MCF 10A (cell line): ENCODE measurements around the gene TPST1. TPM values are rescaled to one million over a fixed set of nuclear protein-coding genes. Genes with fewer than 3 reads are reported as not detected.

Experiments used
- BruUV-seq: library from RNA; stranded (reverse); fragments of 400-500 nt; replicated peaks from 2 replicates; lab custom pipeline; 2021; lab: Mats Ljungman, UMichigan
- CTCF ChIA-PET: fragments of 300-600 bp; sonication (Branson Sonifier 250); formaldehyde crosslinking; extraction: SDS; loops from one replicate; lab custom pipeline; 2021; ENCODE audit warnings: antibody characterized with exemption, inconsistent platforms; lab: Yijun Ruan, JAX
- POLR2A ChIA-PET: fragments of 300-600, 350-650 bp; sonication (Branson Sonifier 250); formaldehyde crosslinking; extraction: SDS; loops from one replicate; lab custom pipeline; 2020; ENCODE audit warnings: antibody characterized with exemption, inconsistent platforms; lab: Yijun Ruan, JAX
- DNase-seq: peaks from one replicate; pipeline ENCODE4 v3.0.0-alpha.2; 2018; ENCODE audit not compliant: unreplicated experiment
- H3K27ac Mint-ChIP-seq: one replicate; pipeline ENCODE4 v1.8.0; 2022; ENCODE audit warnings: mild to moderate bottlenecking, low read depth, mixed read lengths; ENCODE audit not compliant: unreplicated experiment
- H3K27me3 Mint-ChIP-seq: one replicate; pipeline ENCODE4 v1.8.0; 2022; ENCODE audit warnings: mixed read lengths; ENCODE audit not compliant: insufficient read depth, unreplicated experiment
- H3K36me3 Mint-ChIP-seq: one replicate; pipeline ENCODE4 v1.8.0; 2022; ENCODE audit warnings: mild to moderate bottlenecking, moderate library complexity, mixed read lengths; ENCODE audit not compliant: insufficient read depth, unreplicated experiment
- H3K4me1 Mint-ChIP-seq: one replicate; pipeline ENCODE4 v1.8.0; 2022; ENCODE audit warnings: mixed read lengths; ENCODE audit not compliant: insufficient read depth, unreplicated experiment
- H3K4me3 Mint-ChIP-seq: one replicate; pipeline ENCODE4 v1.8.0; 2022; ENCODE audit warnings: mild to moderate bottlenecking, moderate library complexity, mixed read lengths; ENCODE audit not compliant: unreplicated experiment
- H3K9me3 Mint-ChIP-seq: one replicate; pipeline ENCODE4 v1.8.0; 2022; ENCODE audit warnings: mixed read lengths; ENCODE audit not compliant: unreplicated experiment
- CTCF ChIP-seq: fragments of 200-600 bp; IDR thresholded peaks from one replicate; pipeline ENCODE4 v1.8.0; 2022; ENCODE audit warnings: antibody characterized with exemption, mild to moderate bottlenecking; ENCODE audit not compliant: unreplicated experiment
- intact Hi-C: fragments of 100-400 bp; cut with micrococcal nuclease; formaldehyde crosslinking; loops from 2 replicates; pipeline ENCODE4 v1.14.1; 2022
- total RNA-seq: library from RNA; stranded (reverse); gene quantifications from 2 replicates; pipeline ENCODE4 v1.2.3, GENCODE V29; 2022

TPST1 gene
- total RNA-seq, 1 experiment from 2014 or later: 3.2 TPM

GRCh38 chr7:66205741-66206090, 582 bp downstream of the TPST1 start:
- H3K27ac Mint-ChIP-seq: peak overlapping the region; percentile 59
- intact Hi-C loops: no loop called here
- peaks cover 8% of the 10 kb centered on the region for H3K27me3 Mint-ChIP-seq
- peaks cover 22% of the 10 kb centered on the region for H3K4me1 Mint-ChIP-seq
- BruUV-seq: no TSS peak
- TF ChIP-seq CTCF: no peak
- ChIA-PET POLR2A (interaction anchor here (1.2 kb wide), 1 partner anchor 99 kb away, joined by 3 read pairs; no protein-coding TSS in a partner anchor), CTCF (interaction anchor here (0.6 to 1.4 kb wide), 4 partner anchors 18 to 1113 kb away, joined by 3 read pairs; no protein-coding TSS in a partner anchor)
- H3K9me3 Mint-ChIP-seq: no peaks in the 10 kb centered on the region
- H3K36me3 Mint-ChIP-seq: no peaks in the 10 kb centered on the region
- DNase-seq: no peak
- peak overlapping the region; percentile 77 for H3K4me3 Mint-ChIP-seq

DNA sequence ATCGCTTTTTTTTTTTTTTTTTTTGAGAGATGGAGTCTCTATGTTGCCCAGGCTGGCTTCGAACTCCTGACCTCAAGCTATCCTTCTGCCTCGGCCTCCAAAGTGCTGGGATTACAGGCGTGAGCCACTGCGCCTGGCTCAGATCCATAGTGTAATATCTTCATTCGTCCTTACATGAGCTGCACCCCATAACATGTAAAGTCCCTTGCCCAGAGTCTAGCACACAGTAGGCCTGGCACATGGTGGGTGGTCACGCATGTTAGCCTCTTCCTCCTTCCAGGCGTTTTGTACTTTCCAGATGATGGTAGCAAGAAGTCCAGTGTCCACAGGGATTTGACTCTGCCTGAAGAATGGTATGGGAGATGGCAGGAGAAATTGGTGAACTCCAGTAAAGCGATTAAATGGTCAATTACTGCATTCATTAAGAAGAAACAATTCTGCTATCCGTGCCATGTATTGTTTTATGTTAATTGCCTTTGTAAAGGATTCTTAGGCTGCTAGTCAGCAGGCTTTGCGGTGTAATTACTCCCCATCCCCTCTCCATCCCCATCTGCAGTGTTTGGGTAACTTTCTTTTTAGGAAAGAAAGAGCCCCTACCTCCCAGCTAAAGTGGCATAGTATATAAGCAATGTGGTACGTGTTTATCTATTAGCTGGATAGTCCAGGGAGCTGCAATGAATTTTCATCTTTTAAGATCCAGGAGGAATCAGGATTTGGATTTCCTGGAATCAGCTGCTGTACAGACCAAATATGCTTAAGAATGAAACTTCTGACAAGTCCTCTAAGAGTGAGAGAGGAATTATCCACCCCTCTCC, 1.2 kb downstream of the TPST1 start:
- ChIA-PET CTCF (interaction anchor here (0.6 to 1.4 kb wide), 5 partner anchors 19 to 1112 kb away, joined by 3 to 5 read pairs (median 3); no protein-coding TSS in a partner anchor), POLR2A (interaction anchor here (1.2 kb wide), 1 partner anchor 98 kb away, joined by 3 read pairs; no protein-coding TSS in a partner anchor)
- H3K4me1 Mint-ChIP-seq: peaks cover 22% of the 10 kb centered on the region
- peak overlapping the region; percentile 59 for H3K27ac Mint-ChIP-seq
- no peak for DNase-seq
- H3K4me3 Mint-ChIP-seq: peak overlapping the region; percentile 77
- H3K9me3 Mint-ChIP-seq: no peaks in the 10 kb centered on the region
- H3K36me3 Mint-ChIP-seq: no peaks in the 10 kb centered on the region
- TF ChIP-seq CTCF: no peak
- TSS peak; percentile 36 for BruUV-seq
- intact Hi-C loops: no loop called here
- H3K27me3 Mint-ChIP-seq: peaks cover 8% of the 10 kb centered on the region

DNA sequence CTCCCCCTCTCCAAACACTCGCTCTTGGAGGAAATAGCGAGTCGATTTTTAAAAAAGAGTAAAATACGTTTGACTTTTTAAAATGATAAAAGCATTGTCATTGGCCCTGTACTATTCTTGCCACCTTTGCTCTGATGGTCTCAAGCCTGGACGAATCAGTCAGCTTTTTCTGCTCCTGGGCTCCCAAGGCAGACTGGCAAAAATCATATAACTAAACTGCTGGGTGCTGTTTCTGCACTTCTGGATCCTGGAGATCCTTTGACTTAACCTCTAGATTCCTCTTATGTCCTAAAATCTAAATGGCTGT, 1.8 kb downstream of the TPST1 start:
- POLR2A ChIA-PET: interaction anchor here (0.6 kb wide), 2 partner anchors 110 to 149 kb away, joined by 3 read pairs; no protein-coding TSS in a partner anchor
- Mint-ChIP-seq H3K27me3 (peaks cover 8% of the 10 kb centered on the region), H3K36me3 (no peaks in the 10 kb centered on the region), H3K9me3 (no peaks in the 10 kb centered on the region), H3K4me1 (peaks cover 22% of the 10 kb centered on the region), H3K27ac (no peak overlapping the region), H3K4me3 (peak overlapping the region; percentile 77)
- no peak for TF ChIP-seq CTCF
- DNase-seq: no peak
- intact Hi-C loops: no loop called here
- CTCF ChIA-PET: interaction anchor here (0.6 to 1.4 kb wide), 4 partner anchors 25 to 294 kb away, joined by 3 to 5 read pairs (median 4); no protein-coding TSS in a partner anchor
- BruUV-seq: no TSS peak

GRCh38 chr7:66207540-66207939, 2.4 kb downstream of the TPST1 start:
- ChIA-PET POLR2A (interaction anchor here (0.6 kb wide), 2 partner anchors 109 to 149 kb away, joined by 3 read pairs; no protein-coding TSS in a partner anchor), CTCF (interaction anchor here (0.6 to 0.8 kb wide), 2 partner anchors 286 to 1277 kb away, joined by 4 read pairs; no protein-coding TSS in a partner anchor)
- Mint-ChIP-seq H3K27ac (no peak overlapping the region), H3K36me3 (no peaks in the 10 kb centered on the region), H3K4me1 (peaks cover 22% of the 10 kb centered on the region), H3K9me3 (no peaks in the 10 kb centered on the region), H3K27me3 (peaks cover 2% of the 10 kb centered on the region), H3K4me3 (no peak overlapping the region)
- no peak for DNase-seq
- intact Hi-C loops: no loop called here
- BruUV-seq: no TSS peak
- no peak for TF ChIP-seq CTCF
